GM19438 (cell line): Measurements from ENCODE around the gene SPATA13.
"Not testable (repeated sequence)": the region's sequence is repeated elsewhere in the genome, so short reads cannot be mapped to it uniquely, and the experiment has no call there.

Experiments used
- ATAC-seq: cut with Tn5 transposase; IDR thresholded peaks from one replicate; pipeline ENCODE4 v1.9.1; 2021; ENCODE audit warnings: low read depth; ENCODE audit not compliant: unreplicated experiment

Gene SPATA13

DNA sequence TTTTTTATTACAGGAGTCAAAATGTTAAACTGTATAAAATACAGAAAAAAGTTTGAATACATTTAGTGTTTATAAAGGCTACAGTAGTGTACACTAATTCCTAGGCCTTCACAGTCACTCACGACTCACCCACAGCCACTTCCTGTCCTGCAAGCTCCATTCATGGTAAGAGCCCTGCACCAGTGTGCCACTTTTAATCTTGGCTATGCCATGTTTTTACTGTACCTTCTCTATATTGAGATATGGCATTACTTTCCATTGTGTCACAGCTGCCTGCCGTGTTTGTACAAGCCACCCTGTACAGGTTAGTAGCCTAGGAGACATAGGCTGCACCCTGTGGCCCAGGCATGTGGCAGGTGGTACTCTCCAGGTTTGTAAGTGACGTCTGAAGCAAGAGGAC lies 180.9 kb downstream of the SPATA13 start:
- no peak for ATAC-seq

DNA sequence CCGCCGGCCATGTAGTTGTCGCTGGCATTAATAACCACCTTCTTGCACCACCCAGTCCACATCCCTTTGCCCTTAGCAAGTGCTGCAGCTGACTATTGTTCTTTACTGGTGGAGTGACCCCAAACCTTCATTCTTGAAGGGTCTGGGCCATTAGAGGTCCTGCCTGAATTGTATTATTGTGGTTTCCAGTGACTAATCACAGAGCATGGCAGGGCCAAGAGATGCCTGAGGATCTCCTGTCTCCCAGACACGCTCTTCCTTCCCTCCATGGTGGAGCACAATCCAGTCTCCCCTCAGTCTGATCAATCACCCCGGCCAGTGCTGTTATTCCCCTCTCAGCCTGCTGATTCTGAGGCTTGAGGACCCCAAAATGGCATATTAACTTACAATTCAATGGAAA lies 187.9 kb downstream of the SPATA13 start:
- no peak for ATAC-seq

DNA sequence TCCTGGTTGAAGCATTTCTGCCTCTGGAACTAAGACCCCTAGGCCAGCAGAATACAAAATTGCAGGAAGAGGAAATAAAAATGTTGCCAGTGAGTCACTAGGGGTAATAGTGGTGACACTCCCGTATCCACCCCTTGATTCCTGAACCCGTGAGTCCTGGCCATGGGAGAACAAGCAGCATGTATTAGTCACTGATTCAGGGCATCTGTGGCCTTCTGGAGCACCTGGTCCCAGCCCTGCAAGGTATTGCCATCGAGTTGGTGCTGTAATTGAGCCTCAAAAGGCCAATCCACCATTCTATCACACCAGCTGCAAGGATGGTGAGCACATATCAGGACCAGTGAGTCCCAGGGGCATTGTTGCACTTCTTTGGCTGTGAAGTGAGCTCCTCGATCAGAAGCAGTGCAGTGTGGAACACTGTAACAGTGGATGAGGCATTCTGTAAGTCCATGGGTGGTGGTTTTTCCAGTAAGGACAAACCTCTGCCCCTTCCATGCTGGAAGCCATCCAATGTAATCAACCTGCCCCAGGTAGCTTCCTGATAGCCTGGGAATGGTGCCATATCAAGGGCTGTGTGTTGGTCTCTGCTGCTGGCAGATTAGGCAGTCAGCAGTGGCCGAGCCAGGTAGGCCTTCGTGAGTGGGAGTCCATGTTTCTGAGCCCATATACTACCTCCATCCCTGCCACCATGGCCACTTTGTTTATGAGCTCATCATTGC lies 188.4 kb downstream of the SPATA13 start:
- ATAC-seq: no peak

DNA sequence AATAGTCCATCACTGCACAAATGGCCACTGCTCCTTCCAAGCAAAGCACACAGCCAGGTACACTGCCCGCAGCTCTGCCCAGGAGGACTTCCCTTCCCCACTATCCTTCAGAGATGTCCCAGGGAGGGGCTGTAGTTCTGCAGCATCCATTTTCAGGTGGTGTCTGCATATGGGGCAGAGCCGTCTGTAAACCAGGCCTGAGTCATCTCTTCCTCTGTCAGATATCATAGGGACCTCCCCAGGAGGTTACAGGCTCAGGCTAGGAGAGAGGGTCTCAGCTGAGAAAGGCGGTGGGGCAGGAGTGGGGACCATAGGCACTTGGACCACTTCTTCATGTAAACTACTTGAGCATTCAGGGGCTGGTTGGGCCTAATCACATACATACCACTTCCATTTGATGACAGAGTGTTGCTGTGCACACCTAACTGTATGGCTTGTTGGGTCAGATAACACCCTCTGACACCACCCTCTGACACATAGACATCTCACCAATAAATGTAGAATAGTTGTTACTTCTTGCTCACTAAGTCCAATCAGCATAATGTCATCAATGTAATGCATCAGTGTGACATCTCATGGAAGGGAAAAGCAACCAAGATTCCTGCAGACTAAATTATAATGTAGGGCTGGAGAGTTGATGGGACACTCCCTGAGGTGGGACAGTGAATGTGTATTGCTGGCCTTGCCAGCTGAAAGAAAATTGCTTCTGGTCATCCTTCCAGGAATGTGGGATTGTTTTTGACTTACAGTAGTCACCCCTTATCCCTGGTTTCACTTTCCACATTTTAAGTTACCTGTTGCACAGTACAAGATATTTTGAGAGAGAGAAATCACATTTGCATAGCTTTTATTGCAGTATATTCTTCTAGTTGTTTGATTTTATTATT lies 189.5 kb downstream of the SPATA13 start:
- ATAC-seq: not testable (repeated sequence)

DNA sequence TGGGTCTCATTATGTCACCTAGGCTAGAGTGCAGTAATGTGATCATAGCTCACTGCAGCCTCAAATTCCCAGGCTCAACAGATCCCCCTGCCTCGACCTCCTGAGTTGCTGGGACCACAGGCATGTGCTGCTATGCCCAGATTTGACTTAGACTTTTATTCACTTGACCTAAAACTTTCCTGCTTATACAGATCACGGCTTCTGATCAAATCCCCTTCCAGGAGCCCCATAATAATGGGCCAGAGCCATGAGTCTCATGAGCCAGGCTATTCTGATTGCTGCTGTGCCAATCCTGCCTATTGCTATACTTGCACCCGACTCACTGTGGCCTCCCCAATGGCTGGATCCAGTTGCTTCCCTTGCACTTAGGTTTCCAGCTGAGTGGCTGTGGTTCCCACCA lies 190.9 kb downstream of the SPATA13 start:
- no peak for ATAC-seq

DNA sequence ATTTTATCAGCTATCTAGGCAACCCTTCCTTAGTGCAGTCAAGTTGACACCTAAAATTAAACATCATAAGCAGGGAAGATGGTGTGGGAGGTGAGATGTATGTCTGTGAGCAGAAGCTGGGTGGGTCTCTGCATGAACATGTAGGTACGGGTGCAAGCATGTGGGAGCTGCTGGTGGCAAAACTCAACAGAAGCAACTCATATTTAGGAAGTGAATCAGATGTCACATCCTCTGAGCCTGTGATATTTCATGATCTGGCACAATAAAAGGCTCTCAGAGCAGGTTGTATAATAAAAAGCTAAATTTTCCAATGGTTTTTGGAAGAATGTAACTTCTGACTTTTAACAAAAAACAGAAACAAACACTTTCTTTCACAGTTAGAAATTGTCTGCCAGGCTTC lies 193.2 kb downstream of the SPATA13 start:
- ATAC-seq: no peak

DNA sequence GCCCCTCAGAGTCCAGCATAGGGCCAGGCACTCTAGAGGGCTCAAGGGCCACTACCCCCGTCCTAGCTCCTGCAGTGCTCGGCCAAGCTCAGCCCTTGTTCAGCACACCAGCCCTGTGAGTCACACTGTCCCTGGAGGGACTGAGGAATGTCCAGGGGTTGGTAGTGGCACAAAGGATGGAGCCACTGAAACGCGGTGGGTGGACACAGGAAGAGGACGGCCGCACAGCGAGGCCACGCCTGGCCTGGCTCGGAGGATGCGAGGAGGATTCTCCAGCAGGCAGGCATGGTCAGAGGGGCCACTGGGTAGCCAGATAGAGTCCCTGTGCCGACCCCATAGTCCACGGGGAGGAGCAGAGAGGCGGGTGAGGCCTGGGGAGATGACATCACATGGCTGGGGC lies 194.6 kb downstream of the SPATA13 start:
- ATAC-seq: no peak

DNA sequence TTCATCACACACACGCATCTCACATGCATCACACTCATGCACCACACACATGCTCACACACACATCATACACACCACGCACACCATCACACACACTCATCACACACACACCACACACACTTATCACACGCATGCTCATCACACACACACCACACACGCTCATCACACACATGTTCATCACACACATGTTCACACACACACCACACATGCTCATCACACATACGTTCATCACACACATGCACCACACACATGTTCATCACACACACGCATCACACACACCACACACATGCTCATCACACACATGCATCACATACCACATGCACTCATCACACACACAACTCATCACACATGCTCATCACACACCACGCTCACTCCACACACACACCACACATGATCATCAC lies 195.8 kb downstream of the SPATA13 start:
- ATAC-seq: no peak
